Skin epidermis (tissue), 12 donors: ENCODE data around the gene NMS.

Source experiments
- H3K27ac ChIP-seq, 21 experiments: fragments of 200-600 bp; sonication (generic) in 11 of 21; one replicate each; pipeline ENCODE4 v1.5.0; 2020; ENCODE audit warnings: mild to moderate bottlenecking in 3 of 21, inconsistent platforms in 2 of 21, moderate library complexity in 2 of 21
- H3K4me3 ChIP-seq, 7 experiments: fragments of 200-600 bp; sonication (generic) in 2 of 7; one replicate each; pipeline ENCODE4 v1.5.0; 2020; ENCODE audit warnings: inconsistent platforms in 2 of 7, mild to moderate bottlenecking in 2 of 7, moderate library complexity in 1 of 7

The NMS gene

GRCh38 chr2:100483895-100484294 is 13.6 kb downstream of the NMS start:
- no peak overlapping the region for H3K27ac ChIP-seq
- H3K4me3 ChIP-seq = no peak overlapping the region

GRCh38 chr2:100484390-100484789 is 14.1 kb downstream of the NMS start:
- no peak overlapping the region for H3K4me3 ChIP-seq

GRCh38 chr2:100485396-100485795 is 15.1 kb downstream of the NMS start:
- no peak overlapping the region for H3K4me3 ChIP-seq

More at GRCh38 chr2:100484390-100484789, 14.1 kb downstream of the NMS start:
- H3K27ac ChIP-seq = no peak overlapping the region

DNA sequence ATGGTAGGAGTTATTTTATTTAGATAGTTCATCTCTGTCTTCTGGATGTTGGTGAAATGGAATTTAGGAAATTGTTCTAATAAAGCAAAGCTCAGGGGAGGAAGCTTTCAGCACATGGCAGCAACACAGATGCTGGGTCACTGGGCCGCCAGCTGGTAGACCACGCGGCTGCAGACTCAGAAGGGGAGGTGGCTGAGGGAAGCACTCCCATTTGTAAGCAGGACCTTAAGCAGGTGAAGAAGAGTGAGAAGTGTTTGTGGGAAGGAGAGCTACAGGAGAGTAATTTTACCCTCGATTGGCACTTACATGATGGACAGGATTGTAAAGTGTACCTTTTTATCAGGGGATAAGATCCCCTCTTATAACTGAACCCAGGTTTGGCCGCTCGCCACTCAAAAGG is 24.4 kb downstream of the NMS start:
- H3K4me3 ChIP-seq = no peak overlapping the region
- H3K27ac ChIP-seq = no peak overlapping the region

More at GRCh38 chr2:100485396-100485795, 15.1 kb downstream of the NMS start:
- H3K27ac ChIP-seq = no peak overlapping the region

GRCh38 chr2:100502782-100503181 is 32.5 kb downstream of the NMS start:
- Histone ChIP-seq H3K27ac (no peak overlapping the region), H3K4me3 (no peak overlapping the region)

GRCh38 chr2:100504542-100504941 is 34.3 kb downstream of the NMS start:
- Histone ChIP-seq H3K27ac (no peak overlapping the region), H3K4me3 (no peak overlapping the region)

- H3K27ac ChIP-seq = no peak overlapping the region
- H3K4me3 ChIP-seq = no peak overlapping the region
Measured at GRCh38 chr2:100509066-100509465, 38.8 kb downstream of the NMS start.

DNA sequence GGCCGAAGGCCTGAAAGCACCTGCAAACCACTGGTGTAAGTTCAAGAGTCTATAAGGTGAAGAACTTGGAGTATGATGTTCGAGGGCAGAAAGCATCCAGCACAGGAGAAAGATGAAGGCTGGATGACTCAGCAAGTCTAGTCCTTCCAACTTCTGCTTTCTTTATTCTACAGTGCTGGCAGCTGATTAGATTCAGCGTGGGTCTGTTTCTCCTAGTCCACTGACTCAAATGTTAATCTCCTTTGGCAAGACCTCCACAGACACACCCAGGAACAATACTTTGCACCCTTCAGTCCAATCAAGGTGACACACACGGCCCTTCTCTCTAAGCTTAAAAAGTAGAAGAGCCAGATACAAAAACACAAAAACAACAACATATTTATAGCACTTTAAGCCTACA is 43.4 kb downstream of the NMS start:
- Histone ChIP-seq H3K4me3 (no peak overlapping the region), H3K27ac (no peak overlapping the region)

DNA sequence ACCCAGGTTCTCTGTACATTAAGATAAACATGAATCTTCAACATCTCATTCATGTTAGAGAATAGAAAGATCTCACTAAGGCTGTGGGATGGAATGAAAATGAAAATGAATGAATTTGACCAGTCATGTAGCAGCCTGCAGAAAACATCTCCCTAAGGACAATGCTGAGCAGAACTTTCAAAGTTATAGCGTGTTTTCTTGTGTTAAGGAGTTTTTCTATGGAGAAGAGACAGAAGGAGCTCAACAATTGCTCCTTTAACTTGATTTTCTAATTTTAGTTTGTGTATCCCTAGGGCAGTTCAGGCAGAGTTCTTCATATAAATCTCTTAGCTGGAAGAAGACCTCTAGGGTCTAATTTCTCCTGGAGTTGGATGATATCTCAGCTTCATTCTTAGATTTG is 47.3 kb downstream of the NMS start:
- Histone ChIP-seq H3K4me3 (no peak overlapping the region), H3K27ac (no peak overlapping the region)

- Histone ChIP-seq H3K4me3 (no peak overlapping the region), H3K27ac (no peak overlapping the region)
Measured at GRCh38 chr2:100518801-100519200, 48.5 kb downstream of the NMS start.

DNA sequence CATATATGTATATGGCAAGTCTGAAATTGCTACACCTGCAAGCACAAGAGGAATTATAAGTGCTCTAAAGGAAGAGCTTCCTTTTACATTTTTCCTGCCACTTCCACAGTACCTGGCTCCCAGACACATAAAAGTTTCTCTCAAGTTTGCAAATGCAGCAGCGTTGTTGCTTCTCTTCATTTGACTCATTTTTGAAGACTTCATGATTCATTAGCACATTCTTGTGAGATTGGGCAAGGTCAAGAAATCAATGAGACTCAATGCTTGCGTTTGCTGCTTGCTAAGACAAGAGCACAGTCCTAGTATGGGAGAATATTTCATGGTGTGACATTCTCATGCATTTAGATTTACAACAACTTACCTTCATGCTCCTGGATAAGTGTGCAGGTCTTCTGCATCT is 49.9 kb downstream of the NMS start:
- no peak overlapping the region for H3K27ac ChIP-seq

DNA sequence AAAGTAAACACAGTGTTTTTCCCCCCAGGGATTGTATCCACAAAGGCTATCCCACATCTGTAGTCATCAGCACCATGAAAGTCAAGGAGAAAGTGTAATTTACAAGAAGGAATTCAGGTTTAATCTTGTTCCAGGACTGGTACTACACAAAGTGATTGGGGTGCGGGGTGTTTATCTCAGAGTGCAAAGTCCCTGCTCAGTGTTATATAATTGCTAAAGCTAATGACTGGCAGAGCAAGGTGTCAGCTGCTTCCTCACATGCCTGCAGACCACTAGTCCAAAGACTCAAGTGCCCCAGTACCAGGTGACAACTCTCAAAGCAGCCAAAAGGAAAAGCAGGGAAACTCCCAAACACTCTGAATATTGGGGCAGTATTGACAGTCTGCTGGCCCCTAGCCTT is 52.1 kb downstream of the NMS start:
- Histone ChIP-seq H3K4me3 (no peak overlapping the region), H3K27ac (no peak overlapping the region)

More for the DNA sequence above, 49.9 kb downstream of the NMS start:
- no peak overlapping the region for H3K4me3 ChIP-seq

- H3K4me3 ChIP-seq = no peak overlapping the region
- no peak overlapping the region for H3K27ac ChIP-seq
Measured at GRCh38 chr2:100524331-100524730, 54.0 kb downstream of the NMS start.

- H3K27ac ChIP-seq = no peak overlapping the region
- no peak overlapping the region for H3K4me3 ChIP-seq
Measured at GRCh38 chr2:100526868-100527267, 56.6 kb downstream of the NMS start.

DNA sequence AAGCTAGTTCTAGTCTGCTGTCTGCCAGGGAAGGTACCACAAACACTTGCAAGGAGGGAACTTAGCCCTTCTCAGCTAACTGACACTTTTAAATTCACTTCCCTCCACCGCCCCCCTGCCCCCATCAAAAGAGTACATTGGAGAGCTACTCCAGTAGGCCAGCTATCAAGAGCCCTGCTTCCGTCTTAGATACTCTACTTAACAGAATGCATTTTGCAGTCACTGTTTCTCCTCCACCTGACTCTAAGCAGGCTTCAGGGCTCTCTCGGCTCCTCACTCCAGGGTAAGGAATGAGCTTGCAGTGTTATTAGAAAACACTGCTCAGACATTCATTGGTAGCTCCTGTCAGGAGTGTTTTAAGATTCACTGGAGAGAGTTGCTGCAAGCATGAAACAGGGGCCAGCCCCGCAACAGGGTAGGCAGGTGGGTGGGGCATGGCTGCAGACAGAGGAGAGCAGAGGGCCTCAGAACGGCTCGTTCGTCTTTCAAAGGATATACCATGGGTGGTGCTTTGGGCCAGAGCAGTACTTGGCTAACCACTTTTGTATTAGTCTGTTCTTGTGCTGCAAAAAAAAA is 57.2 kb downstream of the NMS start:
- H3K27ac ChIP-seq = no peak overlapping the region
- no peak overlapping the region for H3K4me3 ChIP-seq

DNA sequence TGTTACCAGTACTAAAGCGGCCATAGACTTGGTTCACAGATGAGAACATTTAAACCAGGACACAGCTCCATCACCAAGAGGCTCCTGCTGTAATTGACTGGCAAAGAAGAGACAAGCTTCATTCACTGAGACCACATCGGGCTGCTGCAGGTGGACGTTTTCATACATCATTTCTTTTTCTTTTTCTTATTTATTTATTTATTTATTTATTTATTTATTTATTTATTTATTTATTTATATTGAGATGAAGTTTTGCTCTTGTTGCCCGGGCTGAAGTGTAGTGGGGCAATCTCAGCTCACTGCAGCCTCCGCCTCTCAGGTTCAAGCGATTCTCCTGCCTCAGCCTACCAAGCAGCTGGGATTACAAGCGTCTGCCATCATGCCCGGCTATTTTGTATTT is 58.9 kb downstream of the NMS start:
- no peak overlapping the region for H3K27ac ChIP-seq
- no peak overlapping the region for H3K4me3 ChIP-seq

GRCh38 chr2:100529900-100530299 is 59.6 kb downstream of the NMS start:
- no peak overlapping the region for H3K27ac ChIP-seq
- H3K4me3 ChIP-seq = no peak overlapping the region
